ENCODE measurements around the gene CCL5. TPM values are rescaled to one million over a fixed set of nuclear protein-coding genes. Genes with fewer than 3 reads are reported as not detected.

CCL5 gene
- total RNA-seq, 1 experiment from 2014 or later = 0.34 TPM

DNA sequence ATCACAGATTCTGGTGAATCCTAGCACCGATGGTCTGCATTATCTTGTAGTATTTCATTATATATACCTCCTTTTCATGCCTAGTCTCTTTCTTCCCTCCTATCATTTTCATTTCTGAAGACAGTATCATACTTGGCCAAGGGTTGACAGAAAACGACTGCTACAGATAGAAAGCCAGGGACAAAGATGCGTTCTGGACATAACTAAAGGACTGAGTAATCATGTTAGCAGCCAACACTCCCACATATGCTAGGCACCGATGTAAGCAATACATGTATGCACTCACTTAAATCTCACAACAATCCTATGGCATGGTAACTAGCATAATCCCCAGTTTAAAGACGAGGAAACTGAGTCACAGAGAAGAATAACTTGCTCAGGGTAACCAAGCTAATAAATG is 27.5 kb upstream of the CCL5 start:
- Histone ChIP-seq H3K36me3 (ENCODE audit: control insufficient read depth in 1 of 2, insufficient read depth in 2 of 2, low read length in 2 of 2) (no peaks in the 10 kb centered on the region), H4K20me1 (ENCODE audit: insufficient read depth) (no peaks in the 10 kb centered on the region), H3K4me2 (ENCODE audit: low read length) (no peak overlapping the region), H3K4me1 (ENCODE audit: control insufficient read depth in 1 of 2, insufficient read depth in 2 of 2, low read length in 2 of 2) (no peaks in the 10 kb centered on the region), H3K27ac (ENCODE audit: low read depth, low read length) (no peak overlapping the region), H3K9me2 (ENCODE audit: insufficient read depth) (no peaks in the 10 kb centered on the region), H3K4me3 (replicated peaks in 1 of 2; ENCODE audit: low read depth in 1 of 2, low read length in 2 of 2) (no peak overlapping the region), H3K9ac (ENCODE audit: low read length) (no peak overlapping the region), H2AFZ (ENCODE audit: low read depth, low read length, poor library complexity, severe bottlenecking) (no peak overlapping the region), H3K9me3 (ENCODE audit: control insufficient read depth in 1 of 2, insufficient read depth in 1 of 2, low read depth in 1 of 2, low read length in 2 of 2) (no peaks in the 10 kb centered on the region), H3K79me2 (ENCODE audit: insufficient read depth, low read length) (no peaks in the 10 kb centered on the region), H3K27me3 (ENCODE audit: insufficient read depth, low read length) (no peaks in the 10 kb centered on the region)
- RAD21 ChIA-PET (ENCODE audit: low non-redundant PET in 1 of 2, low total read pairs in 2 of 2, uncharacterized antibody in 2 of 2, unreplicated experiment in 2 of 2) = no interaction called here
- no peak for DNase-seq (ENCODE audit: low read depth, low spot score)
- BruUV-seq (replicated peaks) = no TSS peak
- POLR2A ChIA-PET = no interaction called here
- CTCF ChIA-PET = no interaction called here
- ATAC-seq = no peak
- intact Hi-C loops (cut with micrococcal nuclease) = no loop called here
- TF ChIP-seq FOSL1 (IDR thresholded peaks at IDR 0.05; ENCODE audit: low read depth) (no peak), REST (IDR thresholded peaks at IDR 0.05; ENCODE audit: low read depth) (no peak), EGR1 (IDR thresholded peaks at IDR 0.05; ENCODE audit: low read depth) (no peak), JUND (IDR thresholded peaks at IDR 0.05) (no peak), ZNF274 (IDR thresholded peaks at IDR 0.05; ENCODE audit: low read depth, low read length) (no peak)

DNA sequence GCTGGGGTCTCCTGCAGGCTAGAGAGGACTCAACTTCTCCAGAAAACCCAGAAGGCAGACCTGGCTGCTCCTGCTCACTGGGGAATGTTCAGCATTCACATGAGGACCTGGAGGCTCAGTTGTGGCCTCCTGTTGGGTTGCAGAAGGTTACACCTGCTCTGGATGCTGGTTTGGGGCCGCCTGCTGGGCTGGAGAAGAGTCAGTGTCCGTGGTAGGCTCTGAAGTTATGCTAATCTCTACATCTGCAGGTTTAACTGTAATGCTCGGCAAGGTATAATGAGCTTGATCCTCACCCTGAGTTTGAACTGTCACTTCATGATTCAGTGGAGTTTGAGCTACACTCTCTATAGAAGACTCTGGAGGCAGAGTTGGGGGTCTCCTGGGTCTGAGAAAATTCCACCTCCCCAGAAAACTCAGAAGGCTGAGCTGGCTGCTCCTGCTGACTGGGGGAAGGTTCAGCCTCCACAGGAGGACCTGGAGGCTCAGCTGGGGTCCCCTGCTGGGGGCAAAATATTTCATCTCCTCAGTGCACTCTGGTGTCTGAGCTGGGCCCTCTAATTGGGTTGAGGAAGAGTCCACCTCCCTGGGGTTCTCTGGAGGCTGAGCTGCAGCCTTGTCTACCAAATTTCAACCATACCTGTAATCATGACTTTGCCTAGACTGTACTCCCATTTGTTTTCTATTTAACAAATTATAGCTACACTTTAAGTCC is 26.9 kb upstream of the CCL5 start:
- Histone ChIP-seq H3K27ac (ENCODE audit: low read depth, low read length) (no peak overlapping the region), H3K36me3 (ENCODE audit: control insufficient read depth in 1 of 2, insufficient read depth in 2 of 2, low read length in 2 of 2) (no peaks in the 10 kb centered on the region), H3K9me3 (ENCODE audit: control insufficient read depth in 1 of 2, insufficient read depth in 1 of 2, low read depth in 1 of 2, low read length in 2 of 2) (no peaks in the 10 kb centered on the region), H3K4me1 (ENCODE audit: control insufficient read depth in 1 of 2, insufficient read depth in 2 of 2, low read length in 2 of 2) (no peaks in the 10 kb centered on the region), H3K9ac (ENCODE audit: low read length) (no peak overlapping the region), H4K20me1 (ENCODE audit: insufficient read depth) (no peaks in the 10 kb centered on the region), H3K27me3 (ENCODE audit: insufficient read depth, low read length) (no peaks in the 10 kb centered on the region), H2AFZ (ENCODE audit: low read depth, low read length, poor library complexity, severe bottlenecking) (no peak overlapping the region), H3K4me3 (replicated peaks in 1 of 2; ENCODE audit: low read depth in 1 of 2, low read length in 2 of 2) (no peak overlapping the region), H3K9me2 (ENCODE audit: insufficient read depth) (no peaks in the 10 kb centered on the region), H3K4me2 (ENCODE audit: low read length) (no peak overlapping the region), H3K79me2 (ENCODE audit: insufficient read depth, low read length) (no peaks in the 10 kb centered on the region)
- BruUV-seq (replicated peaks) = no TSS peak
- ChIA-PET CTCF (no interaction called here), RAD21 (ENCODE audit: low non-redundant PET in 1 of 2, low total read pairs in 2 of 2, uncharacterized antibody in 2 of 2, unreplicated experiment in 2 of 2) (no interaction called here), POLR2A (no interaction called here)
- no peak for ATAC-seq
- intact Hi-C loops (cut with micrococcal nuclease) = no loop called here
- DNase-seq (ENCODE audit: low read depth, low spot score) = no peak
- TF ChIP-seq, protein P1, sequence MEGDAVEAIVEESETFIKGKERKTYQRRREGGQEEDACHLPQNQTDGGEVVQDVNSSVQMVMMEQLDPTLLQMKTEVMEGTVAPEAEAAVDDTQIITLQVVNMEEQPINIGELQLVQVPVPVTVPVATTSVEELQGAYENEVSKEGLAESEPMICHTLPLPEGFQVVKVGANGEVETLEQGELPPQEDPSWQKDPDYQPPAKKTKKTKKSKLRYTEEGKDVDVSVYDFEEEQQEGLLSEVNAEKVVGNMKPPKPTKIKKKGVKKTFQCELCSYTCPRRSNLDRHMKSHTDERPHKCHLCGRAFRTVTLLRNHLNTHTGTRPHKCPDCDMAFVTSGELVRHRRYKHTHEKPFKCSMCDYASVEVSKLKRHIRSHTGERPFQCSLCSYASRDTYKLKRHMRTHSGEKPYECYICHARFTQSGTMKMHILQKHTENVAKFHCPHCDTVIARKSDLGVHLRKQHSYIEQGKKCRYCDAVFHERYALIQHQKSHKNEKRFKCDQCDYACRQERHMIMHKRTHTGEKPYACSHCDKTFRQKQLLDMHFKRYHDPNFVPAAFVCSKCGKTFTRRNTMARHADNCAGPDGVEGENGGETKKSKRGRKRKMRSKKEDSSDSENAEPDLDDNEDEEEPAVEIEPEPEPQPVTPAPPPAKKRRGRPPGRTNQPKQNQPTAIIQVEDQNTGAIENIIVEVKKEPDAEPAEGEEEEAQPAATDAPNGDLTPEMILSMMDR (IDR thresholded peaks at IDR 0.05 in 2 of 3, conservative IDR thresholded peaks at IDR 0.05 in 1 of 3; ENCODE audit: borderline replicate concordance in 1 of 3, insufficient read depth in 1 of 3, low read depth in 2 of 3, low read length in 2 of 3) = no peak
- TF ChIP-seq ATF3 (IDR thresholded peaks at IDR 0.05) = no peak
- no peak for TF ChIP-seq POLR2AphosphoS5 (IDR thresholded peaks at IDR 0.05; ENCODE audit: low read depth, low read length)
- TF ChIP-seq YY1 (IDR thresholded peaks at IDR 0.05; ENCODE audit: extremely low read depth, insufficient replicate concordance, low read depth, low read length) = no peak
- TF ChIP-seq EZH2 (IDR thresholded peaks at IDR 0.05) = no peak
- no peak for TF ChIP-seq JUND (IDR thresholded peaks at IDR 0.05)
- no peak for TF ChIP-seq ZFX (IDR thresholded peaks at IDR 0.05)
- no peak for TF ChIP-seq SRF (IDR thresholded peaks at IDR 0.05; ENCODE audit: low read depth)

Measured in HCT116 (cell line).